GM12878 (cell line): ENCODE results near the gene SLC25A41. TPM values are rescaled to one million over a fixed set of nuclear protein-coding genes. Genes with fewer than 3 reads are reported as not detected.

ENCODE experiments used
- ATAC-seq: fragments of 200-7000 bp; cut with Tn5 transposase; 3 replicates; pipeline ENCODE4 v1.9.1; 2020; ENCODE audit warnings: mild to moderate bottlenecking, moderate library complexity
- BruUV-seq: library from RNA; stranded (reverse); fragments of 400-500 nt; replicated peaks from 2 replicates; lab custom pipeline; 2021; lab: Mats Ljungman, UMichigan
- CTCF ChIA-PET: fragments of 300-600 bp; sonication (Branson Sonifier 250); formaldehyde crosslinking; extraction: SDS; loops from one replicate; lab custom pipeline; 2021; ENCODE audit warnings: inconsistent platforms; lab: Yijun Ruan, JAX
- POLR2A ChIA-PET: fragments of 350-600 bp; formaldehyde crosslinking; extraction: SDS; loops from one replicate; lab custom pipeline; 2021; ENCODE audit warnings: inconsistent platforms; lab: Charles Lee
- RAD21 ChIA-PET: fragments of 300-600 bp; sonication (Branson Sonifier 250); formaldehyde crosslinking; loops from one replicate; lab custom pipeline; 2023; ENCODE audit warnings: antibody characterized with exemption; ENCODE audit not compliant: unreplicated experiment; lab: Charles Lee
- SMC1A ChIA-PET: fragments of 300-600 bp; sonication (Branson Sonifier 250); formaldehyde crosslinking; loops from one replicate; lab custom pipeline; 2023; ENCODE audit not compliant: unreplicated experiment, uncharacterized antibody; lab: Charles Lee
- DNase-seq: peaks from one replicate; pipeline ENCODE4 v3.0.0-alpha.2; 2011; ENCODE audit warnings: low read depth, low spot score
- FAIRE-seq: peaks from 3 replicates; lab custom pipeline; 2011; peaks lifted over from hg19 to GRCh38; lab: Jason Lieb, UNC
- H2AFZ ChIP-seq: 2 replicates; pipeline ENCODE4 v1.6.0; 2011; ENCODE audit warnings: low read depth, low read length, control low read depth; ENCODE audit not compliant: control insufficient read depth
- H3K27ac ChIP-seq: 2 replicates; pipeline ENCODE4 v1.5.1; 2011; ENCODE audit warnings: control low read depth; ENCODE audit not compliant: control insufficient read depth, insufficient read depth
- H3K27me3 ChIP-seq, 2 experiments: replicated peaks in 1 of 2; 2 replicates each; pipeline versions ENCODE4 v1.6.0 to v1.6.1; 2011; ENCODE audit warnings: low read length in 1 of 2; ENCODE audit not compliant: control insufficient read depth in 2 of 2, insufficient read depth in 2 of 2
- H3K36me3 ChIP-seq, 2 experiments: 2 replicates each; pipeline ENCODE4 v1.5.1; 2011; ENCODE audit warnings: low read length in 1 of 2; ENCODE audit not compliant: control insufficient read depth in 2 of 2, insufficient read depth in 2 of 2
- H3K4me1 ChIP-seq: 2 replicates; pipeline ENCODE4 v1.6.1; 2011; ENCODE audit warnings: mild to moderate bottlenecking, low read length, moderate library complexity, mixed read lengths; ENCODE audit not compliant: control insufficient read depth, insufficient read depth
- H3K4me2 ChIP-seq: 2 replicates; pipeline ENCODE4 v1.6.0; 2011; ENCODE audit warnings: control low read depth; ENCODE audit not compliant: control insufficient read depth, insufficient read depth
- H3K4me3 ChIP-seq: fragments of 200-600 bp; sonication (generic); 2 replicates; pipeline ENCODE4 v1.5.1; 2016
- H3K79me2 ChIP-seq: 2 replicates; pipeline ENCODE4 v1.6.0; 2011; ENCODE audit warnings: low read length; ENCODE audit not compliant: control insufficient read depth, insufficient read depth
- H3K9ac ChIP-seq: 2 replicates; pipeline ENCODE4 v1.8.0; 2011; ENCODE audit warnings: low read length, control low read depth, mixed read lengths; ENCODE audit not compliant: control insufficient read depth, insufficient read depth
- H3K9me3 ChIP-seq: replicated peaks from 3 replicates; pipeline ENCODE4 v1.5.1; 2011; ENCODE audit warnings: mild to moderate bottlenecking, low read length; ENCODE audit not compliant: control insufficient read depth, insufficient read depth
- H4K20me1 ChIP-seq: 2 replicates; pipeline ENCODE4 v1.6.0; 2011; ENCODE audit not compliant: control insufficient read depth, insufficient read depth
- ASH2L ChIP-seq: fragments of 300-600, 200-600 bp; sonication (generic); IDR thresholded peaks from 2 replicates; pipeline ENCODE4 v1.6.1; 2017; ENCODE audit warnings: low read depth, mild to moderate bottlenecking, borderline replicate concordance
- CBX5 ChIP-seq: sonication (generic); IDR thresholded peaks from 2 replicates; pipeline ENCODE4 v1.6.1; 2016; ENCODE audit warnings: low read depth, moderate library complexity, mild to moderate bottlenecking, inconsistent platforms
- EP300 ChIP-seq, 2 experiments: fragments of 150-350 bp in 1 of 2; IDR thresholded peaks; 2 replicates each; pipeline ENCODE4 v1.6.1; 2011 to 2012; ENCODE audit warnings: low read depth in 2 of 2, low read length in 2 of 2, borderline replicate concordance in 1 of 2, improper control_type of control experiment in 1 of 2, inconsistent platforms in 1 of 2; ENCODE audit not compliant: control insufficient read depth in 1 of 2
- FOXK2 ChIP-seq: fragments of 450-650 bp; IDR thresholded peaks from 2 replicates; pipeline ENCODE4 v1.6.1; 2017; ENCODE audit warnings: mild to moderate bottlenecking, moderate library complexity
- JUND ChIP-seq: IDR thresholded peaks from 2 replicates; pipeline ENCODE4 v1.6.1; 2012; ENCODE audit warnings: low read depth, mild to moderate bottlenecking, low read length, improper control_type of control experiment, moderate library complexity
- MEF2A ChIP-seq: IDR thresholded peaks from 2 replicates; pipeline ENCODE4 v1.6.1; 2011; ENCODE audit warnings: low read depth, mild to moderate bottlenecking, low read length, moderate library complexity; ENCODE audit not compliant: insufficient read depth
- NBN ChIP-seq: fragments of 450-650 bp; IDR thresholded peaks from 2 replicates; pipeline ENCODE4 v1.6.1; 2016
- NR2F1 ChIP-seq: fragments of 450-650 bp; conservative IDR thresholded peaks from 2 replicates; pipeline ENCODE4 v1.6.1; 2017; ENCODE audit warnings: mild to moderate bottlenecking
- PAX5 ChIP-seq: IDR thresholded peaks from 2 replicates; pipeline ENCODE4 v1.6.1; 2011; ENCODE audit warnings: low read depth, low read length, borderline replicate concordance
- POLR2AphosphoS2 ChIP-seq: IDR thresholded peaks from 2 replicates; pipeline ENCODE4 v1.6.1; 2011; ENCODE audit warnings: low read depth, mild to moderate bottlenecking, low read length, improper control_type of control experiment, moderate library complexity
- RBBP5 ChIP-seq: fragments of 200-600 bp; sonication (generic); conservative IDR thresholded peaks from 2 replicates; pipeline ENCODE4 v1.6.1; 2016
- RCOR1 ChIP-seq: conservative IDR thresholded peaks from 2 replicates; pipeline ENCODE4 v1.6.1; 2012; ENCODE audit warnings: low read depth, low read length, improper control_type of control experiment
- RELB ChIP-seq: fragments of 450-650 bp; IDR thresholded peaks from 2 replicates; pipeline ENCODE4 v1.6.1; 2017; ENCODE audit warnings: low read depth, mild to moderate bottlenecking, moderate library complexity
- SMC3 ChIP-seq: IDR thresholded peaks from 2 replicates; pipeline ENCODE4 v1.6.1; 2011; ENCODE audit warnings: low read length, improper control_type of control experiment, borderline replicate concordance
- ZNF217 ChIP-seq: fragments of 450-650 bp; IDR thresholded peaks from 2 replicates; pipeline ENCODE4 v1.6.1; 2017; ENCODE audit warnings: antibody characterized with exemption, mild to moderate bottlenecking
- ZNF592 ChIP-seq: fragments of 450-650 bp; IDR thresholded peaks from 2 replicates; pipeline ENCODE4 v1.6.1; 2017; ENCODE audit warnings: mild to moderate bottlenecking, moderate library complexity
- ZSCAN29 ChIP-seq: fragments of 450-650 bp; IDR thresholded peaks from 2 replicates; pipeline ENCODE4 v1.6.1; 2017; ENCODE audit warnings: mild to moderate bottlenecking, moderate library complexity
- WGBS: methylation state at CpG from one replicate; pipeline ENCODE4 v1.1.6; 2016; ENCODE audit warnings: low lambda C conversion rate; ENCODE audit not compliant: insufficient replicate concordance, insufficient coverage; ENCODE audit errors: missing lambda C conversion rate; 5-methylcytosine and 5-hydroxymethylcytosine counted together
- in situ Hi-C: fragments of 300-500 bp; cut with MboI; formaldehyde crosslinking; loops from 9 replicates; pipeline ENCODE4 v1.14.3; 2018; ENCODE audit warnings: mixed read lengths
- intact Hi-C: fragments of 100-400 bp; cut with micrococcal nuclease; formaldehyde crosslinking; loops from one replicate; pipeline ENCODE4 v1.14.2; 2022; ENCODE audit not compliant: unreplicated experiment
- polyA plus RNA-seq, 11 experiments: library from polyadenylated mRNA; depleted of rRNA in 4 of 11; unstranded in 6 of 11; stranded (reverse) in 5 of 11; fragments of >200 nt; fragmentation: Nextera tagmentation in 4 of 11; fragmentation: Illumina TruSeq in 1 of 11; extraction: Ambion mirVana in 4 of 11; extraction: Trizol in 1 of 11; gene quantifications; 1 replicate in 1 of 11; 2 replicates in 10 of 11; pipeline versions ENCODE4 v1.2.1 to v1.2.3, GENCODE V29; 2011 to 2016; ENCODE audit warnings: inconsistent platforms in 2 of 11, missing spikeins in 2 of 11, low read depth in 1 of 11
- total RNA-seq, 4 experiments: library from RNA; depleted of rRNA in 3 of 4; stranded (reverse); fragments of >200 nt in 3 of 4; fragmentation: Illumina TruSeq in 1 of 4; extraction: Trizol in 1 of 4; gene quantifications; 2 replicates each; pipeline versions ENCODE4 v1.2.1 to v1.2.3, GENCODE V29; 2013 to 2021

SLC25A41 gene
- total and polyA plus RNA-seq, 10 of the 15 experiments (the other 5 are each of a cell fraction or from before 2014, with no cell fraction given) = 0.23 to 1.2 (median 0.43) TPM; not detected in 2

DNA sequence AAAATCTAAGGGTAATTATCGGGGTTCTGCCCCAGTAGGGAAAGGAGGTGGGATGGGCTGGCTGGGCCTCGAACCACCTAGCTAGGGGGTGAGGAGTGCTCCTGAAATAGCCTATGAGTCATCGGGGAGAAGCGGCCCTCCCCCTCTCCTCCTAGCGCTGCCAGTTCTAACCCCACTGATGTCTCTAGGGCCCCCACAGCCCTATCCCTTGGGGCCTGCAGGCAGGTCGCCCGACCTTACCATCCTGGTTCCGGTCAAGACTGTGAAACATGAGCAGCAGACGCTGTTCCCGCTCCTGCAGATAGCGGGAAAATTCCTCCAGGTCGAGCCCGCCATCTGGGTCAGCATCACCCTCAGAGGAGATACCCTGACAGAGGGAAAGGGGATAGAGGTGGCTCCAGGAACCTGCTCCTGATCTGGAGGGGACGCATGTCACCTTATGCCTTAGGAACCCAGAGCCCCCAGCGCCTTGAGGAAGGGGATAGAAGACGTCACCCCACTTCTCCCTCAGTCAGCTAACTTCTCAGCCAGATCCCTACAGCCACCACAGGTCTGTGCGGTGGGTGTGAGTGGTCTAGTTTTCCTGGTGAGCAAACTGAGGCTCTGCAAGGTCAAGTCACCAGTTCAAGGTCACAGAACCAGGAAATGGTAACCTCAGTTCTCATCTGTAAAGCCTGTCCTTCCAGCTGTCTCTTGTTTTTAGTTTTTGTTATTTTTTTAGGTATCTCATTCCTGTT, 24.6 kb upstream of the SLC25A41 start:
- ChIA-PET POLR2A (interaction anchor here (0.6 to 1.8 kb wide), 6 partner anchors 23 to 750 kb away, joined by 3 to 10 read pairs (median 4); partner anchors contain the start of genes DENND1C and KHSRP), SMC1A (interaction anchor here (0.7 to 1.7 kb wide), 4 partner anchors 11 to 280 kb away, joined by 3 to 5 read pairs (median 4); partner anchors contain the start of gene GPR108)
- peak; percentile 32 for ATAC-seq
- TF ChIP-seq RCOR1 = no peak
- peak; percentile 67; the same call in 1 of the 2 replicates for TF ChIP-seq JUND
- peak; percentile 26; the same call in 1 of the 2 replicates for TF ChIP-seq NBN
- no peak for TF ChIP-seq FOXK2
- no peak for TF ChIP-seq ASH2L
- TF ChIP-seq MEF2A = peak; percentile 96
- no peak for TF ChIP-seq ZSCAN29
- TF ChIP-seq NR2F1 = peak; percentile 83
- TF ChIP-seq POLR2AphosphoS2 = no peak
- no peak for TF ChIP-seq RBBP5
- no peak for TF ChIP-seq PAX5
- no peak for TF ChIP-seq EP300 (IDR thresholded peaks at IDR 0.05; ENCODE audit: borderline replicate concordance in 1 of 2, control insufficient read depth in 1 of 2, low read depth in 2 of 2, low read length in 2 of 2)
- TF ChIP-seq SMC3 = no peak
- no peak; the same call in 1 of the 2 replicates for TF ChIP-seq RELB
- no peak for TF ChIP-seq ZNF592
- no peak for TF ChIP-seq ZNF217
- no peak for TF ChIP-seq CBX5

More for the DNA sequence above, 24.6 kb upstream of the SLC25A41 start:
- Histone ChIP-seq H3K36me3 (peaks cover 10 to 24% of the 10 kb centered on the region in 2 experiments; a peak in 3 of 4 replicates), H3K9me3 (peaks cover 17% of the 10 kb centered on the region; the same call in 2 of the 3 replicates), H3K27ac (peak overlapping the region; percentile 94), H4K20me1 (no peaks in the 10 kb centered on the region), H3K4me3 (peak overlapping the region; percentile 80), H3K79me2 (peaks cover 18% of the 10 kb centered on the region), H3K4me2 (peak overlapping the region; percentile 95), H3K9ac (peak overlapping the region; percentile 82), H3K4me1 (peaks cover 10% of the 10 kb centered on the region), H2AFZ (peak overlapping the region; percentile 51), H3K27me3 (no peaks in the 10 kb centered on the region)
- TSS peak; percentile 84 for BruUV-seq
- FAIRE-seq (peak; percentile 27), DNase-seq (peak; percentile 44)
- RAD21 ChIA-PET = interaction anchor here (0.6 to 2.1 kb wide), 4 partner anchors 23 to 111 kb away, joined by 3 to 11 read pairs (median 6); partner anchors contain the start of genes DENND1C, GTF2F1 and KHSRP
- intact Hi-C loops = loop anchor here (2.0 kb wide), 1 partner anchor 47 kb away; no protein-coding TSS in a partner anchor
- in situ Hi-C loops = no loop called here
- CTCF ChIA-PET = interaction anchor here (0.6 to 2.0 kb wide), 5 partner anchors 24 to 413 kb away, joined by 3 to 8 read pairs (median 5); partner anchors contain the start of gene DENND1C
- WGBS = 2% methylated on average over 16 of the region's 17 CpGs
